ENCODE results near the gene ASCL3. TPM values are rescaled to one million over a fixed set of nuclear protein-coding genes. Genes with fewer than 3 reads are reported as not detected.

Gene ASCL3
- polyA plus RNA-seq, 1 donor from 2014 or later, result not detected

- no peak overlapping the region for H3K9ac ChIP-seq (ENCODE audit: low read length)
- no peaks in the 10 kb centered on the region for H3K9me2 ChIP-seq (ENCODE audit: insufficient read depth, low read length)
- no peaks in the 10 kb centered on the region for H3K36me3 ChIP-seq (ENCODE audit: insufficient read depth, low read length)
- no peaks in the 10 kb centered on the region for H3F3A ChIP-seq (ENCODE audit: insufficient read depth, low read length, poor library complexity, severe bottlenecking)
- no peak overlapping the region for H2AFZ ChIP-seq (ENCODE audit: low read depth, low read length)
- H3K4me2 ChIP-seq (ENCODE audit: low read length), result no peak overlapping the region
- H3K4me3 ChIP-seq (ENCODE audit: low read length), result no peak overlapping the region
- no peaks in the 10 kb centered on the region for H3K27me3 ChIP-seq (ENCODE audit: insufficient read depth, low read depth, low read length)
- TF ChIP-seq POLR2AphosphoS5 (IDR thresholded peaks at IDR 0.05), result no peak
- TF ChIP-seq SMC3 (conservative IDR thresholded peaks at IDR 0.05; ENCODE audit: poor library complexity), result no peak
- TF ChIP-seq, protein P1, sequence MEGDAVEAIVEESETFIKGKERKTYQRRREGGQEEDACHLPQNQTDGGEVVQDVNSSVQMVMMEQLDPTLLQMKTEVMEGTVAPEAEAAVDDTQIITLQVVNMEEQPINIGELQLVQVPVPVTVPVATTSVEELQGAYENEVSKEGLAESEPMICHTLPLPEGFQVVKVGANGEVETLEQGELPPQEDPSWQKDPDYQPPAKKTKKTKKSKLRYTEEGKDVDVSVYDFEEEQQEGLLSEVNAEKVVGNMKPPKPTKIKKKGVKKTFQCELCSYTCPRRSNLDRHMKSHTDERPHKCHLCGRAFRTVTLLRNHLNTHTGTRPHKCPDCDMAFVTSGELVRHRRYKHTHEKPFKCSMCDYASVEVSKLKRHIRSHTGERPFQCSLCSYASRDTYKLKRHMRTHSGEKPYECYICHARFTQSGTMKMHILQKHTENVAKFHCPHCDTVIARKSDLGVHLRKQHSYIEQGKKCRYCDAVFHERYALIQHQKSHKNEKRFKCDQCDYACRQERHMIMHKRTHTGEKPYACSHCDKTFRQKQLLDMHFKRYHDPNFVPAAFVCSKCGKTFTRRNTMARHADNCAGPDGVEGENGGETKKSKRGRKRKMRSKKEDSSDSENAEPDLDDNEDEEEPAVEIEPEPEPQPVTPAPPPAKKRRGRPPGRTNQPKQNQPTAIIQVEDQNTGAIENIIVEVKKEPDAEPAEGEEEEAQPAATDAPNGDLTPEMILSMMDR (IDR thresholded peaks at IDR 0.05; ENCODE audit: poor library complexity, severe bottlenecking), result no peak
- TF ChIP-seq RAD21 (conservative IDR thresholded peaks at IDR 0.05), result no peak
- TF ChIP-seq TAF1 (IDR thresholded peaks at IDR 0.05; ENCODE audit: low read depth), result no peak
- no peak for TF ChIP-seq EP300 (conservative IDR thresholded peaks at IDR 0.05; ENCODE audit: poor library complexity, severe bottlenecking)
- TF ChIP-seq, protein P2, sequence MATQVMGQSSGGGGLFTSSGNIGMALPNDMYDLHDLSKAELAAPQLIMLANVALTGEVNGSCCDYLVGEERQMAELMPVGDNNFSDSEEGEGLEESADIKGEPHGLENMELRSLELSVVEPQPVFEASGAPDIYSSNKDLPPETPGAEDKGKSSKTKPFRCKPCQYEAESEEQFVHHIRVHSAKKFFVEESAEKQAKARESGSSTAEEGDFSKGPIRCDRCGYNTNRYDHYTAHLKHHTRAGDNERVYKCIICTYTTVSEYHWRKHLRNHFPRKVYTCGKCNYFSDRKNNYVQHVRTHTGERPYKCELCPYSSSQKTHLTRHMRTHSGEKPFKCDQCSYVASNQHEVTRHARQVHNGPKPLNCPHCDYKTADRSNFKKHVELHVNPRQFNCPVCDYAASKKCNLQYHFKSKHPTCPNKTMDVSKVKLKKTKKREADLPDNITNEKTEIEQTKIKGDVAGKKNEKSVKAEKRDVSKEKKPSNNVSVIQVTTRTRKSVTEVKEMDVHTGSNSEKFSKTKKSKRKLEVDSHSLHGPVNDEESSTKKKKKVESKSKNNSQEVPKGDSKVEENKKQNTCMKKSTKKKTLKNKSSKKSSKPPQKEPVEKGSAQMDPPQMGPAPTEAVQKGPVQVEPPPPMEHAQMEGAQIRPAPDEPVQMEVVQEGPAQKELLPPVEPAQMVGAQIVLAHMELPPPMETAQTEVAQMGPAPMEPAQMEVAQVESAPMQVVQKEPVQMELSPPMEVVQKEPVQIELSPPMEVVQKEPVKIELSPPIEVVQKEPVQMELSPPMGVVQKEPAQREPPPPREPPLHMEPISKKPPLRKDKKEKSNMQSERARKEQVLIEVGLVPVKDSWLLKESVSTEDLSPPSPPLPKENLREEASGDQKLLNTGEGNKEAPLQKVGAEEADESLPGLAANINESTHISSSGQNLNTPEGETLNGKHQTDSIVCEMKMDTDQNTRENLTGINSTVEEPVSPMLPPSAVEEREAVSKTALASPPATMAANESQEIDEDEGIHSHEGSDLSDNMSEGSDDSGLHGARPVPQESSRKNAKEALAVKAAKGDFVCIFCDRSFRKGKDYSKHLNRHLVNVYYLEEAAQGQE (IDR thresholded peaks at IDR 0.05; ENCODE audit: borderline replicate concordance), result no peak
- no peak for TF ChIP-seq EZH2 (IDR thresholded peaks at IDR 0.05; ENCODE audit: borderline replicate concordance, insufficient read depth, low read length, poor library complexity, severe bottlenecking)
- TF ChIP-seq MXI1 (conservative IDR thresholded peaks at IDR 0.05; ENCODE audit: poor library complexity, severe bottlenecking), result no peak
- H3K9me3 ChIP-seq (ENCODE audit: low read length), result no peaks in the 10 kb centered on the region
- H3K79me2 ChIP-seq (replicated peaks; ENCODE audit: insufficient read depth, low read length), result no peaks in the 10 kb centered on the region
- no peak overlapping the region for H3K27ac ChIP-seq (ENCODE audit: low read length)
- no peaks in the 10 kb centered on the region for H4K20me1 ChIP-seq (ENCODE audit: insufficient read depth)
Measured at GRCh38 chr11:8985462-8985861, 42.6 kb upstream of the ASCL3 start.

DNA sequence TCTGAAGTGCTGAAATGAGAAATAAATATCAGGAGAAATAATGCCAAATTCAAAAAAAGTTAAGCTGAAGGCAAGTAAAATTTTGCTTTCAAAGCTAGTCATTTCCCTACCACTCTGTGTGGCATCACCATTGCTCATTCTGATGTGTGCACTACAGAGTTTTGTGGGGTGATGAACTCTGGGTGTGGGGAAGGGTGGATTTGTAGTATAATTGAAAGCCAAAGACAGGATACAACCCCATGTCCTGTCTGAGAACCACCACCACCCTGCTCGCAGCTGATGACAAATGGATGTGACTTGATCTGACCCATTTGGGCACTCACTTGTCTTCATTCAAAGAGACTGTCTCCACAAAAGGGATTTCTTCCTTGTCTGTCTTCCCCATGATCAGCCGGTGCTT, 40.7 kb upstream of the ASCL3 start:
- TF ChIP-seq, protein P2 (IDR thresholded peaks at IDR 0.05; ENCODE audit: borderline replicate concordance), result no peak
- TF ChIP-seq TAF1 (IDR thresholded peaks at IDR 0.05; ENCODE audit: low read depth), result no peak
- TF ChIP-seq EP300 (conservative IDR thresholded peaks at IDR 0.05; ENCODE audit: poor library complexity, severe bottlenecking), result no peak
- TF ChIP-seq RAD21 (conservative IDR thresholded peaks at IDR 0.05), result no peak
- no peaks in the 10 kb centered on the region for H3K9me3 ChIP-seq (ENCODE audit: low read length)
- no peaks in the 10 kb centered on the region for H3K79me2 ChIP-seq (replicated peaks; ENCODE audit: insufficient read depth, low read length)
- H4K20me1 ChIP-seq (ENCODE audit: insufficient read depth), result no peaks in the 10 kb centered on the region
- H3K4me2 ChIP-seq (ENCODE audit: low read length), result no peak overlapping the region
- no peak overlapping the region for H3K4me3 ChIP-seq (ENCODE audit: low read length)
- no peaks in the 10 kb centered on the region for H3K36me3 ChIP-seq (ENCODE audit: insufficient read depth, low read length)
- no peak overlapping the region for H3K9ac ChIP-seq (ENCODE audit: low read length)
- H3K27ac ChIP-seq (ENCODE audit: low read length), result no peak overlapping the region
- H3K9me2 ChIP-seq (ENCODE audit: insufficient read depth, low read length), result no peaks in the 10 kb centered on the region
- no peak overlapping the region for H2AFZ ChIP-seq (ENCODE audit: low read depth, low read length)
- no peaks in the 10 kb centered on the region for H3K27me3 ChIP-seq (ENCODE audit: insufficient read depth, low read depth, low read length)
- no peaks in the 10 kb centered on the region for H3F3A ChIP-seq (ENCODE audit: insufficient read depth, low read length, poor library complexity, severe bottlenecking)
